Islet of Langerhans (tissue), 1 donor: Measurements from ENCODE around the gene DUSP6.
"Not testable (repeated sequence)": the region's sequence is repeated elsewhere in the genome, so short reads cannot be mapped to it uniquely, and the experiment has no call there.

Experiments
- FAIRE-seq: peaks from one replicate; lab custom pipeline; 2011; peaks lifted over from hg19 to GRCh38; lab: Jason Lieb, UNC

Gene DUSP6

DNA sequence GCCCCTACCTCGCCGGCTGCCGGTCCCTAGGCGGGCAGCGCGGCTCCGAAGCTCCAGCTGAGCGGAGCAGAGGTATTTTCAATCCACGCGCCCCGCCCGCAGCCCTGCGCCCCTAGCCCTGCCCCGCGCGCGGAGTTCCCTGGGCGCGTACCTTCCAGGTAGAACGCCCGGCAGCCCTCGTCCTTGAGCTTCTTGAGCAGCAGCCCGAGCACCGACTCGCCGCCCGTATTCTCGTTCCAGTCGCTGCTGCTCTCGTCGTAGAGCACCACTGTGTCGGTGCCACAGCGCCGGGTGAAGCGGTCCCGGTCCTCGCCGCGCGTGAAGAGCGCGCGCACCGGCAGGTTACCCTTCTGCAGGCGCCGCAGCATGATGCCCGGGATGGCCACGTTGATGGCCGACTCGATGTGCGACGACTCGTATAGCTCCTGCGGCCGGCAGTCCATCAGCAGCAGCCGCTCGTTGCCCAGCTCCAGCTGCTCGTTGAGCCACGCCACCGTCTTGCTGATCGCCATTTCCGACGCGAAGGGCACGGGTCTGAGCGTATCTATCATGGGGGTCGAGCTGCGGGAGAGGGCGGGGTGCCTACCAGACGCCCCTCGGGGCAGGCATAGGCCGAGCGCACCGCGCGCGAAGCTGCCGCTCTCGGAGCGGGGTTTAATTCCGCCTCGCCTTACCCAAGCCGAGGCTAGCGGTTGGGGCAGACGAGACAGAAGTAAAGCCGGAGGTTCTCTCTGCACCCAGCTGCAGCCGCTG, 636 bp downstream of the DUSP6 start:
- FAIRE-seq = no peak

- no peak for FAIRE-seq
Measured at GRCh38 chr12:89350630-89351488, 1.4 kb downstream of the DUSP6 start.

- FAIRE-seq = no peak
Measured at GRCh38 chr12:89350260-89350629, 2.1 kb downstream of the DUSP6 start.

DNA sequence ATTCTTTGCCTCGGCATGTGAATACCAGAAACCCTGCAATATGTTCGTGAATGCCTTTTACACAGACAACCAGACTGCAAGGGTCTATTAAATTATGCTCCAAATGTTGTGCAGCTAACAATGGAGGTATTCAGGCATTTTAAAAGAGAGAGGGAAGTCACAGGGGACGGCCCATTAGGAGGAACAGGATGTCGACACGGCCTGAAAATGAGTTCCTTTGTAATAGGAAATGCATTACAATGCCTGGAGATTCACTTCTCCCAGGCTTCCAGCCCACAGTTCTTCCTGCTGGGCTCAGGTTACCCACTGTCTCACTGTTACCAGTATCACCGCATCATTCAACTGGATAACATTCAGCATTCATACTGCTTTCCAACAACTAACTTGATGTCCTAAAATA, 2.5 kb downstream of the DUSP6 start:
- FAIRE-seq = no peak

GRCh38 chr12:89348894-89349699, 3.2 kb downstream of the DUSP6 start:
- FAIRE-seq = no peak

- no peak for FAIRE-seq
Measured at GRCh38 chr12:89347325-89347829, 4.9 kb downstream of the DUSP6 start.

- no peak for FAIRE-seq
Measured at GRCh38 chr12:89346741-89347324, 5.5 kb downstream of the DUSP6 start.

DNA sequence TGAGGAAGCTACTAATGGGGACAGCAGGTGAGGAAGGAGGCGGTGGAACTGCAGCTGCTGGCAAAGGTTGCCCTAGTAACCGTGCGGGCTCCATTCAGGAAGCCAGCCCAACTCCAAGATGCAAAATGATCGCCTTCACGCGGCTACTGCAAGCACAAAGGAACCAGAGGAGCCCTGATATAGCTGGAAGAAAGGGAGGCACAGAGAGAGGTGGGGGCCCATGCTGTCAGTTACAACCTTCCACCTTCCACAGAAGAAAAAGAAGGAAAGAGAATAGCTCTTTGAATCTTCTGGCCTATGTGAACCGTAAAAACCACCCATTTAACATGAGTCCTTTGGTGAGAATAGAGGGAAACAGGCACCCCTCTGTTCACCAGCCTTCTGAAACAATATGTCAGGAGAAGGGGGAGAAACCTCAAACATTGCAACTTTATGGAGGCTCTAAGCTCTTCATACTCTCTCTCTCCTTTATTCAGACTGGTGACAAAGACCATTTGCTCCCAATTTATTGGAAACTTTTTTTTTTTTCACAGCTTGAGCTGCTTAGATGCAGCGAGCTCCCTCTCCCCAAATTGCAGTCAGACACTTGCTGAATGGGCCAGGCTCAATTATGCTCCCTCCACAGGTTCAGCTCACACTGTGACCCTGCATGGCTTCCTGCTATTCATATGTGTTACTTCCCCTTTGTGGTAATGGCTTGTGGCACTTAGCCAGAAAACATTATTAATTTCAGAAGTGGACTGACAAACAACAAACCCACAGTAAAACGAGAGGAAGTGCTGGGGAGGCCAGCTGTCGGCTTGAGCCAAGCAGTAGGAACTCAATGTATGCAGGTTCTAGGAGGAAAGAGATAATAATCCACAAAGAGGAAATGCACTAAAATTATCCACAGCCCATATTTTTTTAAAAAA, 6.2 kb downstream of the DUSP6 start:
- no peak for FAIRE-seq

DNA sequence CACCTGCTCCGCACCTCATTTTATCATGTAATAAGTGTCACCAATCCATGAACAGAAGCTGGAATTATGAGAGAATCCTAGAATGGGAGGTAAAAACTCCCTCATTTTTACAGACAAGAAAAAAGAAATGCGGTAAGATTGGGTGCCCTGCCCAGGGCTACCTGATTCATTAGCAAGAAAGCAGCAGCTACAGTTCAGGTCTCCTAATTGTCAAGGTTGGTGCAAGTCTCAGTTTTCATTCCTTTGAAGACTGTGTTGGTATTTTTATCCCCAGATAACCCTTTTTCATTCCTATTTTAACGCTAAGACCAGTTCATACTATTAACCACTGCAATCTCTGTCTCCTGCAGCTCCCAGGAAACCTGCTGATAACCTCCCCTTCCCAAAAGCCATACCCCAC, 6.9 kb downstream of the DUSP6 start:
- FAIRE-seq = no peak

- FAIRE-seq = no peak
Measured at GRCh38 chr12:89344862-89345202, 7.5 kb downstream of the DUSP6 start.

DNA sequence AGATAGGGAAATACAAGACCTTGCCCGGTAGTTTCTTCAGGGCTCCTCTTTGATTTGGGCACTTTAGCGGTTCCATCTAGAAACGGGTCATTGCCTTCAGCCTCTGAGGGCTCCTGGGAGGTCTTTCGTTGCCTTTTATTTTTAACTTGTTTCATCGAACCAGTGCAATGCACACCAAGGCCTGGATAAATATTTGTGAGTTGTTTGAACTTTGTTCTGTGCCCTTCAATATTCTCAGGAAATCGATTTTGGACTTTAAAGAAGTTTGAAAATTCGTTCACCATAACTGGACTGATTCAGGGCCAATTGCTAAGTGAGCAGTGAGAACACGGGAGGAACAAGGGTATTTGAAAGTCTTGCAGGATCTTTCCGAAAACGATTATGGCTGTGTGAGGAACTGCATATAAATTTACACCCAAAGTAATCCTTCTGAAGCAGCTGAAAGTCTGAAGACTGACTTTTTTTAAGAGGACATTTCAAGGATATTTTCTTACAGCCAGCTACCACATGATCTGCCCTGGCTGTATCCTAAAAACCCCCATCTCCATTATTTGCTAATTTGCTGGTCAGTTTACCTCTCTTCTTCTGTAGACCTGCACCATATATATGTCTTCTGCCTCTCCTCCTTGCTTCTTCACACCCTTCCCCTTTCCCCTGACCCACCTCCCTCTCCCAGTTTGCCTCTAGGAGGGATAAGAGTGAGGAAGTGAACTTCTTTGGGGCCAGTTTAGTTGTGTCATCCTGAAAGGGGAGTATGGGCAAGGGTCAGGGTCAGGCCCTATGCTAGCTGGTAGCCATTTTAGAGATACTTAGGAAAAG, 8.0 kb downstream of the DUSP6 start:
- no peak for FAIRE-seq

- no peak for FAIRE-seq
Measured at GRCh38 chr12:89343127-89343526, 9.2 kb downstream of the DUSP6 start.

DNA sequence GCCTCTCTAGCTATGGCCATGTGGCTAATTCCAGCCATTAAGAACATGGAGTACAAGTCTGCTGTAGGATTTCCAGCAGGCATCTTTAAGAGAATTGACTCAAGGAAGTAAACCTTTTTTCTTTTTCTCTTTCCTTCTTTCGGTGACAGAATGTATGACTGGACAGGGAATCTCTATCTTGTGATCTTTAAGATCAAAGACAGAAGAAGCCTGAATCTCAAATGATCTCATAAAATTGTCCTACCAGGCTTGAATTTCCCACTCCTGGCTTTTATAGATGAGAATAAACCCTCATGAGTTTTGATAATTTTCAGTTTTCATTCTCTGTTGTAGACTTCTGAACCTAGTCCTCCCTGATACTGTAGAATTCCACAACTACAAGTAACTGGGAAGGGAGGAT, 11.4 kb downstream of the DUSP6 start:
- FAIRE-seq = no peak

DNA sequence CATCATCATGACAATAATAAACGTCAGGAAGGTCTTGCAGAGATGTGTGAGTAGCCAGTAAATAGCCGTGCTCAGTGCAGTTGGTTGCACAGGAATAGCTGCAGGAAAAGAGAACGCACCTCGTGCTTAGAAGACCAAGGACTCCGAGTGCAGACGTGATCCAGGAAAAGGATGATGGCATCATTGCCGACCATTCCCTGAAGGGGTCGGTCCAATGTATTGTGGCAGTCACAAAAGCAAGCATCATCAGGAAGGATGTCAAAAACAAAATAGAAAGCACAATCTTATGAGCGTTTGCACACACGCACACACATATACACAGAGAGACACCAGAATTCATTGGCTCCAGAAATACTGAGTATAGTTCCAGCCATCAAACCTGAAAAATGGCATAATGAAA, 12.8 kb downstream of the DUSP6 start:
- no peak for FAIRE-seq

DNA sequence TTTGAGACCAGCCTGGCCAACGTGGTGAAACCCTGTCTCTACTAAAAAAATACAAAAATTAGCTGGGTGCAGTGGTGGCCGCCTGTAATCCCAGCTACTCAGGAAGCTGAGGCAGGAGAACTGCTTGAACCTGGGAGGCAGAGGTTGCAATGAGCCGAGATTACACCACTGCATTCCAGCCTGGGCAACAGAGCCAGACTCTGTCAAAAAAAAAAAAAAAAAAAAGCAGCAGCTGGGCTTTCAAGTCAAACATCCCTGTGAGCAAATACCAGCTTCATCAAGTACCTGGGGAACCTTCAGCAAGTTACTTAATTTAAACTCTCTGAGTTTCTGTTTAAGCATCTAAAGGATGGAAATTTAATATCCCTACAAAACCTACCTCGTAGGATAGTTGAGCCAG, 15.2 kb downstream of the DUSP6 start:
- FAIRE-seq = not testable (repeated sequence)

- FAIRE-seq = no peak
Measured at GRCh38 chr12:89335452-89336244, 16.7 kb downstream of the DUSP6 start.

- FAIRE-seq = no peak
Measured at GRCh38 chr12:89334548-89335169, 17.6 kb downstream of the DUSP6 start.

- no peak for FAIRE-seq
Measured at GRCh38 chr12:89333564-89334252, 18.6 kb downstream of the DUSP6 start.
